Esophagus squamous epithelium (tissue), 5 donors: ENCODE data around the gene NUDT8. TPM values are rescaled to one million over a fixed set of nuclear protein-coding genes. Genes with fewer than 3 reads are reported as not detected.

Experiments
- DNase-seq: peaks from one replicate; lab custom pipeline; 2025; lab: John Stamatoyannopoulos, UW
- H3K27ac ChIP-seq, 4 donors: fragments of 200-600 bp; sonication (generic); one replicate each; pipeline ENCODE4 v1.5.1; 2016 to 2019; ENCODE audit warnings: mild to moderate bottlenecking in 1 of 4
- H3K27me3 ChIP-seq, 4 donors: fragments of 200-600 bp; sonication (generic); 1 replicate in 3 of 4; 2 replicates in 1 of 4; pipeline versions ENCODE4 v1.5.1 to v1.6.0; 2017 to 2021; ENCODE audit warnings: antibody characterized with exemption in 1 of 4
- H3K36me3 ChIP-seq, 3 donors: fragments of 200-600 bp; sonication (generic); one replicate each; pipeline ENCODE4 v1.5.1; 2016 to 2019
- H3K4me1 ChIP-seq, 3 donors: fragments of 200-600 bp; sonication (generic); one replicate each; pipeline ENCODE4 v1.5.1; 2017 to 2019
- H3K4me3 ChIP-seq, 4 donors: fragments of 200-600 bp; sonication (generic); 1 replicate in 3 of 4; 2 replicates in 1 of 4; pipeline ENCODE4 v1.5.1; 2016 to 2019; ENCODE audit warnings: mild to moderate bottlenecking in 2 of 4, moderate library complexity in 1 of 4
- H3K9me3 ChIP-seq, 3 donors: fragments of 200-600 bp; sonication (generic); one replicate each; pipeline ENCODE4 v1.5.1; 2016 to 2019
- CTCF ChIP-seq, 6 experiments: fragments of 450-650 bp in 4 of 6; fragments of 200-600 bp in 2 of 6; sonication (generic) in 2 of 6; IDR thresholded peaks; one replicate each; pipeline ENCODE4 v1.5.1; 2016 to 2019; ENCODE audit warnings: antibody characterized with exemption in 6 of 6, mild to moderate bottlenecking in 4 of 6, moderate library complexity in 4 of 6
- POLR2A ChIP-seq, 4 donors: fragments of 450-650 bp; IDR thresholded peaks; one replicate each; pipeline ENCODE4 v1.6.1; 2017; ENCODE audit warnings: antibody characterized with exemption in 4 of 4, mild to moderate bottlenecking in 4 of 4, moderate library complexity in 3 of 4
- WGBS, 2 donors: methylation state at CpG; one replicate each; pipeline ENCODE4 v1.1.5; 2018; 5-methylcytosine and 5-hydroxymethylcytosine counted together
- intact Hi-C: fragments of 100-400 bp; cut with DNase I; formaldehyde crosslinking; loops from one replicate; pipeline ENCODE4 v1.15.0; 2022
- total RNA-seq, 4 donors: library from RNA; depleted of rRNA; stranded (reverse); fragments of >200 nt; gene quantifications; one replicate each; pipeline ENCODE4 v1.1.0, GENCODE V29; 2016
- donor health status: DM: yes; HTN: yes; CAD: no.

Gene NUDT8
- total RNA-seq, 4 donors from 2014 or later, result 37.5 to 68.0 (median 47.0) TPM

DNA sequence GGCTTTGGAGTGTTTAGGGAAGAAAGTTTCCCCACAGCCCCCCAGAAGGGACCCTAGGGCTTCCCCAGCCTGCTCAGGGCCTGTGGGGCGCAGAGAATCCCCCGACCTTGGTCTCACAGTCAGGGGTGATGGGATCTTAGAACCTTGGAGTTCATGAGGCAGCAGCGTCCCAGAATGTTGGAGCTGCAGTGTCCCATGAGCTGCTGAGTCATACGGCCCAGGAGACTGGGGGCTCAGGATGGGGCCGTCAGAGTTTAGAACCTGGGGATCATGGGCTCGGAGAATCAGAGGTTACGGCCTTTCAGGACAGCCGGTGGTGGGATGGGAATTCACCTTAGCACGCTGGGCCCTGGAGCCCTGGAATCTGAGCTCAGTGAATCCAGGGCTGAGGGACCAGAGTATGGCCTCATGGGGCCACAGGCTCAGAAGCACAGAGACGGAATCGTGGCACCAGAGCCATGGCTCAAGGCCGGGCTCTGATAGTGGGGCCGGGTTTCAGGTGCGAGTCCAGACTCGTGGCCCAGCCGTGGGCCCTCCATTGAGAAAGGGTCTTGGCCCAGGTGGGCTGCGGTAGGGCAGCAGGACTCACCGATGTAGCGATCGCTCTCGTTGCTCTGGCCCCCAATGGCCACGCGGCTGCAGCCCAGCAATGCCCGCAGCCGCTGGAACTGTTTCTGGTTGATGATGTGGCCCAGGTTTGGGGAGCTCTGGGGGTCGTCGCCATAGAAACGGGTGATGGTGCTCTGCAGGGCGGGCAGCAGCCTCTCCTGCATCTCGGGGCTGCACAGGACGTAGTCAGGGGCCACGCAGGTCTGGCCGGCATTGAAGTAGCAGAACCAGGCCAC, 35.2 kb upstream of the NUDT8 start:
- intact Hi-C loops, result no loop called here

GRCh38 chr11:67664213-67664585, 34.5 kb upstream of the NUDT8 start:
- WGBS, 2 donors, result 67% methylated on average over 1 of the region's 16 CpGs; no CpG with 5 or more reads in 1 of the 2 donors
- Histone ChIP-seq H3K4me1 (peaks cover 0 to 2% (median 0%) of the 10 kb centered on the region in 3 donors), H3K9me3 (no peaks in the 10 kb centered on the region), H3K36me3 (peaks cover 0 to 54% (median 0%) of the 10 kb centered on the region in 3 donors), H3K4me3 (no peak overlapping the region), H3K27me3 (peaks cover 0 to 4% (median 0%) of the 10 kb centered on the region in 4 donors), H3K27ac (no peak overlapping the region)
- no peak for TF ChIP-seq CTCF (IDR thresholded peaks at IDR 0.05)
- intact Hi-C loops, result no loop called here
- DNase-seq, result no peak

More for the DNA sequence above, 35.2 kb upstream of the NUDT8 start:
- peaks cover 0 to 54% (median 0%) of the 10 kb centered on the region in 3 donors for H3K36me3 ChIP-seq
- 87% methylated on average over 22 of the region's 33 CpGs; no CpG with 5 or more reads in 1 of the 2 donors for WGBS, 2 donors
- H3K27ac ChIP-seq, result no peak overlapping the region
- no peak overlapping the region for H3K4me3 ChIP-seq
- H3K4me1 ChIP-seq, result no peaks in the 10 kb centered on the region
- no peaks in the 10 kb centered on the region for H3K9me3 ChIP-seq
- no peak for TF ChIP-seq CTCF (IDR thresholded peaks at IDR 0.05)
- H3K27me3 ChIP-seq, result peaks cover 0 to 4% (median 0%) of the 10 kb centered on the region in 4 donors
- no peak for DNase-seq

GRCh38 chr11:67663532-67664212, 33.9 kb upstream of the NUDT8 start:
- H3K4me3 ChIP-seq, result no peak overlapping the region
- intact Hi-C loops, result no loop called here
- H3K4me1 ChIP-seq, result peaks cover 0 to 7% (median 0%) of the 10 kb centered on the region in 3 donors
- DNase-seq, result no peak
- WGBS, 2 donors, result 93% methylated on average over 5 of the region's 22 CpGs; no CpG with 5 or more reads in 1 of the 2 donors
- H3K27me3 ChIP-seq, result peaks cover 0 to 4% (median 0%) of the 10 kb centered on the region in 4 donors
- no peaks in the 10 kb centered on the region for H3K9me3 ChIP-seq
- TF ChIP-seq POLR2A (IDR thresholded peaks at IDR 0.05) (no peak), CTCF (IDR thresholded peaks at IDR 0.05) (no peak)
- H3K36me3 ChIP-seq, result peaks cover 0 to 54% (median 0%) of the 10 kb centered on the region in 3 donors
- H3K27ac ChIP-seq, result no peak overlapping the region

DNA sequence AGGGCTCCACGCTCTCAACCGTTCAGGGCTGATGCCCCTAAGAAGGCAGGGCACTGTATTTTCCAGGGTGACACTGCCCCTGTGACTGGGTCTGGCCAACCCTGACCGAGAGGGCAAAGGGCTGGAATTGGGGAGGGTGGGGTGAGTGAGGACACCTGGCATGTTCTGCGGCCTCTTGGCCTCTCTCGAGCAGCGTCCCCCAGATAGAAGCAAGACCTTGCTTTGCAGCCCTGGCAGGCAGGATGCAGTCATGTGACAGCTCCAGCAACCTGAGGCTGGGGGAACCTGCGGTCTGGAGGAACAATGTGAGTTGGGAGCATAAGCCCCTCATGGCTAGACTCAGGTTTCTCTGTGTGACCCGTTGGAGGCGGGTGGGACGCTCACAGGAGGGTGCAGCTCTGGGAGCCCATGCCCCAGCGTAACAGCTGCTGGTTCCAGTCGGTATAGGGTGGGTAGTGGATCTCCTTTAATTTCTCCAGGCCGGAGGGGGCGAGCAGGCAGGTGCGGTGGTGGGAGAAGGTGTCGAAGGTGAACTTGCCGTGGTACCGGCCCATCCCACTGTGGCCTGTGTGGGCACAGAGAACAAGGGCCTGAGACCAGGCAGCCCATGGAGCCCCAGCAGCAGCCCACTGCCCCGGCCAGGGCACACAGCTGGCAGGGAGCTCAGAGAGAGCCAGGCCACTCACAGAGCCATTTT, 33.2 kb upstream of the NUDT8 start:
- H3K9me3 ChIP-seq, result no peaks in the 10 kb centered on the region
- peaks cover 3 to 14% (median 3%) of the 10 kb centered on the region in 3 donors for H3K4me1 ChIP-seq
- H3K27me3 ChIP-seq, result no peaks in the 10 kb centered on the region
- DNase-seq, result no peak
- WGBS, 2 donors, result 84 to 89% methylated on average over 4 to 9 of the region's 19 CpGs
- intact Hi-C loops, result no loop called here
- TF ChIP-seq POLR2A (IDR thresholded peaks at IDR 0.05) (no peak), CTCF (IDR thresholded peaks at IDR 0.05) (no peak)
- H3K27ac ChIP-seq, result no peak overlapping the region
- no peak overlapping the region for H3K4me3 ChIP-seq
- peaks cover 0 to 54% (median 0%) of the 10 kb centered on the region in 3 donors for H3K36me3 ChIP-seq
